ENCODE data around the gene TSPYL1.
"Not testable (repeated sequence)": the region's sequence is repeated elsewhere in the genome, so short reads cannot be mapped to it uniquely, and the experiment has no call there.

TSPYL1 gene

DNA sequence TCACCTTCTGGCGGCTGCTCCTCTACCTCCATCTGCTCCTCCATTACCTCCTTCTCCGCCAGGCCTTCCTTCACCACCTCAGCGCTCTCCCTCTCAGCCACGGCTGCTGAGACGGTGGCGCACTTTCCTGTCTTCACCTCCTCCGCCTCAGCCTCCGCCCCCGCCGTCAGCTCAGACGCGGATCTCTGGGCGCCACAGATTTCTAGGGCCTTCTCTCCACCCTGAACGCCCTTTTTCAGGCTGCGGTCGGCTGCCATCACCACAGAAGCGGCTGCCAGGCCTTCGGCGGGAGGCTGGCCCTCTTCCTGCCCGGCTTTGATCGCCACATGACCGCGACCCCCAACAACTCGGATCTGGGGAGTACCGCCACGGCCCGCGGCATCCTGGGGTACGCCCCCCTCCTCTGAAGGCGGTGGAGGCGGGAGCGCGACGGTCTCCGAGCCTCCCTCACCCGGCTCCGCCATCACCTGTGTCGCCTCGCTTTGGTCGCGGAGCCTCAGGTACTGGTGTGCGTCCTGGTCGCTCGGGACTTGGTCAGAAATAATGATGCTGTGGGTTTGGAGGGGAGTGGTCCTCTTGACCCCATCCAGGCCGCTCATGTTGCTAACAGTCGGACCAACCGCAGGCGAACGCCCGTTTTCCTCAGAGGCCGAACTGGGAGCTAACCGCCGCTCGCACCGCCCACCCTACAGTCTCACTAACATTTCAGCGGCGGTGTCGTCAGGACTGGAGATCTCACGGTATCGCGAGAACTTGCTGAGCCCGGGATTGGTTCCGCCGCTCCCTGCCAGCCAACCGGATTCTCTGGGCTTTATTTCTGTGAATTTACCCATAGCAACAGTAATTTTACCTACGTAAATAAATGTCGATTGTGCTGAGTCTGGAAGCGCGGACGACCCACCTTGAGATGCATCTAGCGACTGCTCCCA lies at the start of gene TSPYL1:
TSPYL1 (minus strand) TSS at position 699 of the 929 bp plus-strand sequence; CDS start at position 599, 100 bp downstream.
- DNase-seq, result peak; percentile 90

- DNase-seq, result no peak
Observed at GRCh38 chr6:116329156-116329555, 49.4 kb upstream of the TSPYL1 start.

- no peak for DNase-seq
Observed at GRCh38 chr6:116328528-116328903, 48.8 kb upstream of the TSPYL1 start.

GRCh38 chr6:116327803-116328527 lies 48.2 kb upstream of the TSPYL1 start:
- no peak for DNase-seq

- DNase-seq, result no peak
Observed at GRCh38 chr6:116326996-116327395, 47.3 kb upstream of the TSPYL1 start.

GRCh38 chr6:116326181-116326671 lies 46.5 kb upstream of the TSPYL1 start:
- DNase-seq, result no peak

DNA sequence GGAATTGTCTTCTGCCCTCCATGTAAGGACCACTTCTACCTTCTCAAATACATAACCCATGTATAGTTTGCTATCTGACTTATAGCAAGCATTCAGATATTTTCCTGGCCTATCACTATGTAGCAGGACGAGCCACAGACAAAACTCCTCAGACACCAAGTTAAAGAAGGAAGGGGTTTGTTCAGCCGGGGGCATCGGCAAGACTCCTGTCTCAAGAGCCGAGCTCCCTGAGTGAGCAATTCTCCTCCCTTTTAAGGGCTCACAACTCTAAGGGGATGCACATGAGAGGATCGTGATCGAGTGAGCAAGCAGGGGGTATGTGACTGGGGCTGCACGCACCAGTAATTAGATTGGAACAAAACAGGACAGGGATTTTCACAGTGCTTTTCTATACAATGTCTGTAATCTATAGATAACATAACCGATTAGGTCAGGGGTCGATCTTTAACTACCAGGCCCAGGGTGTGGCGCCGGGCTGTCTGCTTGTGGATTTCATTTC lies 46.0 kb upstream of the TSPYL1 start:
- DNase-seq, result not testable (repeated sequence)

- DNase-seq, result no peak
Observed at GRCh38 chr6:116323863-116324262, 44.1 kb upstream of the TSPYL1 start.

DNA sequence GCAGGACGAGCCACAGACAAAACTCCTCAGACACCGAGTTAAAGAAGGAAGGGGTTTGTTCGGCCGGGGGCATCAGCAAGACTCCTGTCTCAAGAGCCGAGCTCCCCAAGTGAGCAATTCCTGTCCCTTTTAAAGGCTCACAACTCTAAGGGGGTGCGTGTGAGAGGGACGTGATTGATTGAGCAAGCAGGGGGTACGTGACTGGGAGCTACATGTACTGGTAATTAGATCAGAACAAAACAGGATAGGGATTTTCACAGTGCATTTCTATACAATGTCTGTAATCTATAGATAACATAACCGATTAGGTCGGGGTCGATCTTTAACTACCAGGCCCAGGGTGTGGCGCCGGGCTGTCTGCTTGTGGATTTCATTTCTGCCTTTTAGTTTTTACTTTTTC lies 42.2 kb upstream of the TSPYL1 start:
- not testable (repeated sequence) for DNase-seq

- DNase-seq, result no peak
Observed at GRCh38 chr6:116316772-116317467, 37.2 kb upstream of the TSPYL1 start.

DNA sequence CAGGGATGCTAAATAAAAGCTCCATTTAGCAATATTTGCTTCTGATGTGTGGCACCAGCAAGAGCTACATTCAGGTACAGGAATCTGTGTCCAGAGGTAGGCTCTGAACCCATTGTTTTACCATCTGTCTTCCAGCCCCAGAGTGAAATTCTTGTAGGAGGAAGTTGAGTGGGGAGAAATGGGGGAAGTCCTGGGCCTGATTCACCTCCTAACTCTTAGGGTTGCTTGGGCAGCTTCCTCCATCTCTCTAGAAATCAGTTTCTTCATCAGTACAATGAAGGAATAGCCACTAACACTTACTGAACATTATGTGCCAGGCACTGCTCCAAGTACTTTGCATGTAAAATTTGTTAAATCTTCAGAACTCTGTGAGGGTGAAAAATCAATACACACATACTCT lies 35.1 kb upstream of the TSPYL1 start:
- no peak for DNase-seq

DNA sequence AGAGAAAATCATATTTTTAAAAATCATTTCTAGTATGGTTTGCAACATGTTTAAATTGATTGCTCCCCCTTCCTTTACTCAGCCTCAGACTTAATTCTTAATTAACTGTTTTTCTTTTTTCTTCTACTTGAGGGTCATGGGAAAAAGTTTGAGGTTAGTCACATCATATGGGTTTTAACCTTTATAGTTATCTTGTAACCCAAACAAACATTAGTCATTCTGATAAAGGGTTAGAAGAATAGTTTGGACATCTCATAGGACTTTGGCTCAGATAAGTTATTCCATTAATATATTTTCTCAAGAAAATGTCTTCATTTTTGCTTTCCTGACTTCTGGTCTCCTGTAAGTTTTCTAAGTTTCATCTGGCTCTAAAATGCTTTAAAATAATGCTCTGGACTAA lies 34.5 kb upstream of the TSPYL1 start:
- no peak for DNase-seq

DNA sequence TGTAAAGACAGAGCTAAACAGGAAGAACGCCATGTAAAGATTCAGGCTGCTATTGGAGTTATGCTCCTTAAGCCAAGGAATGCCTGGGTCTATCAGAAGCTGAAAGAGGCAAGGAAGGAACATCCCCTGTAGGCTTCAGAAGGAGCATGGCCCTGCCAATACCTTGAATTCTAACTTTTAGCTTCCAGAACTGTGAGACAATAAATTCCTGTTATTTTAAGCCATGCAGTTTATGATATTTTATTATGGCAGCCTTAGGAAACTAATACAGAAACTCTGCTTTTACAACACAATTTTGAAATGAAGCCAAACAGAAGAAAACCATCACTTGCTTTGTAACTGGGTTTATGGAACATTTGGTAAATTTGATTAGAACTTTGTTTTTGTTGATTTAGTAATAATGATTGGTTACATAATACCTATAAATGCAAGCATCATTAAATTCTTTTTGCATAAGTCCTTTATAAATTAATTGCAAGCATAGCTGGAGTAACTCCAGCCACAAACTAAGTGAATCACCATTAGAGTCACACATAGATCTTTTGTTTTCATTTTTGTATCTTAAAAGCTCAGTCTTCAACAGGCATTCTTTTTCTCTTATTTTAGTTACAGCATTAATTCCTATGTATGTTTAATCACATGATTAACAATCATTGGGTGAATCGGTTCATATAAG lies 33.5 kb upstream of the TSPYL1 start:
- no peak for DNase-seq

DNA sequence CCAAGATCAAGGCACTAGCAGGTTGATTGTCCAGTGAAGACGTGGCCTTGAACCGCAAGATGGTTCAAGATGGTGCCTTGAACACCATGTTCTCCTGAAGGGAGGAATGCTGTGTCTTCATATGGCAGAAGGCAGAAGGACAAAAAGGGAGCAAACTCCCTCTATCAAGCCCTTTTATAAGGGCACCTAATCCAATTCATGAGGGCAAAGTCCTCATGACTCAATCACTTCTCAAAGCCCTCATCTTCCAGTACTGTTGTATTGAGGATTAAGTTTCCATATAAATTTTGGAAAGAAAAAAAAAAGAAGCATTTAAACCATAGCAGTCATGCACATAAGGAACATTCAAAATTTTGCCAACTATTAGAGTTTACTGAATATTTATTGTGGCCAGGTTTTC lies 29.9 kb upstream of the TSPYL1 start:
- DNase-seq, result no peak

GRCh38 chr6:116309001-116309400 lies 29.3 kb upstream of the TSPYL1 start:
- DNase-seq, result no peak

- DNase-seq, result no peak
Observed at GRCh38 chr6:116307633-116308032, 27.9 kb upstream of the TSPYL1 start.

GRCh38 chr6:116307001-116307400 lies 27.3 kb upstream of the TSPYL1 start:
- no peak for DNase-seq

DNA sequence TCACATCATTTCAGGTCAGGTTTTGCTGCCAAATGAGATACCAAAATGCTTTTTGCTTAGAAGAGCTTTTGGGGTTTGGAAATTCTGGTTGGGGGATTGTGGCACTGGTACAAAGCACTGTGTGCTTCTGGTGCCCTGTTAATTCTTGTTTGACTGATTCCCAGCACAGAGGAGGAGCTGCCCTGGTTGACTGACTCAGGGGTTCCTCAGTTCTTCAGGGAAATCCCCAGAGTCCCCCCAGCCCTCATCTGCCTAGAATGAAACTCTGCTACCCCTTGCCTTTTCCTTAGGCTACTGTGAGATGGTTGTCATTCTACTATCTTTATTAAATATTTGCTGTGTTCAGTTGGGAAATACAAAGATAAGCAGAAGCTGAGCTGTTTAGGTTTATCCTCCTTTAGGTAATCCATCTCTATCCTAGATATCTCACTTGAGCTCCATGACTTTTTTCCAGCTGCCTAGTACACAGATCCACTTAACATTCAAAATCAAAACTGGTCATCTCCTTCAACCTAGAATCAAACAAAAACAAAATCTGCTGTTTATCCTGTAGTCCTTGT lies 24.9 kb upstream of the TSPYL1 start:
- DNase-seq, result no peak

- DNase-seq, result no peak
Observed at GRCh38 chr6:116301104-116301503, 21.4 kb upstream of the TSPYL1 start.

DNA sequence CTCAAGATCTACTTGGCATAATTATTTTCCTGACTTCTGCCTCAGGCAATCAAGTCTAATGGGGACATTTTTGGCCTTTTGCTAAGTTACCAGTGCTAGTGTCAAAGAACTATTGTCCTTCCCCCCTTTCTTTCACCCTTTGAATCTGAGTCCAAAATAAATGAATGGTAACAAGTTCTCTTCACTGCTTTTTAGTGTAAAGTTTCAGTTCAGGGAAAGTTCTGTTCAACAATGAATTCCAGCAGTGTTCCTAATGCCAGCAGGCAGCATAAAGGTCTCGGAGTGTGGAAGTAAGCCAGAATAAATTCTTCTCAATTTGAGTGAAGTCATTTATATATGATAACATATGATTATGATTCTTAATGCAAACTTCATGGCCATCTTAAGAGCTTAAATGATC lies 20.8 kb upstream of the TSPYL1 start:
- DNase-seq, result no peak

DNA sequence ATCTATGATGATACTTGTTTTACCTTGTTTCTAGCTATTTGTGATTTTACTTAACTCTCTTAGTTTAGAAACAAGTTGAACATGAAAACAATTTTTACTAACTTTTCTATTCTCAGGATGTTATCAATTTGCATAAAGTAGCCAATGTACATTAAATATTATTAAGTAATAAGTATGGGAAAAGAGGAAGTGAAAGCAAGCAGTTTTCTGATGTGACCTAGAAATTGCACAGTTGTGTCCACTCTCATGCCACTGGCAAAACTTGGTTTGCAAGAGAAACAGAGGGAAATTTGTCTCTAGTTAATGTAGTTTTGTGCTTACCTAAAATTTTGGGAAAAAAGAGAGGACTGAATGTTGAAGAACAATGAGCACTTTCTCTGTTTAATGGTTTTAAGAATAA lies 19.2 kb upstream of the TSPYL1 start:
- no peak for DNase-seq

DNA sequence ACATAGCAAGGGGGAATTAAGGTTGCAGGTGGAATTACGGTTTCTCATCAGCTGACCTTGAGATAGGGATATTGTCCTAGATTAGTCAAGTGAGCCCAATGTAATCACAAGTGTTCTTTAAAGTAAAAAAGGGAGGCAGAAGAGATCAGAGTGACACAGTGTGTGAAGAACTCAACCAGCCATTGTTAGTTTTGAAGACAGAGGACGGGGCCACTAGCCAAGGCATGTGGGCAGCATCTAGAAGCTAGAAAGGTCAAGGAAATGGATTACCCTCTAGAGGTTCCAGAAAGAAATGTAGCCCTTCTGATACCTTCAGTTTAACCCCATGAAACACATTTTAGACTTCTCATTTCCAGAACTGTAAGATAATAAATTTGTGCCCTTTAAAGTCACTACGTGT lies 18.5 kb upstream of the TSPYL1 start:
- no peak for DNase-seq
